AG04450 (cell line): ENCODE results near the gene DDAH1. TPM values are rescaled to one million over a fixed set of nuclear protein-coding genes. Genes with fewer than 3 reads are reported as not detected.
"Not testable (repeated sequence)": the region's sequence is repeated elsewhere in the genome, so short reads cannot be mapped to it uniquely, and the experiment has no call there.

ENCODE experiments used
- CTCF ChIA-PET: fragments of 300-600, 350-600 bp; formaldehyde crosslinking; extraction: SDS; loops from one replicate; lab custom pipeline; 2022; ENCODE audit warnings: antibody characterized with exemption, inconsistent platforms; lab: Charles Lee
- POLR2A ChIA-PET: fragments of 350-600 bp; formaldehyde crosslinking; extraction: SDS; loops from one replicate; lab custom pipeline; 2021; ENCODE audit warnings: antibody characterized with exemption, inconsistent platforms; lab: Yijun Ruan, JAX
- DNase-seq: peaks from one replicate; pipeline ENCODE4 v3.0.0-alpha.2; 2011; ENCODE audit warnings: low read depth, low spot score
- H3K27ac ChIP-seq: one replicate; pipeline ENCODE4 v1.5.1; 2012; ENCODE audit warnings: low read depth, low read length, control low read depth
- H3K27me3 ChIP-seq: one replicate; pipeline ENCODE4 v1.6.0; 2012; ENCODE audit warnings: low read length; ENCODE audit not compliant: control insufficient read depth, insufficient read depth
- H3K4me3 ChIP-seq: 2 replicates; pipeline ENCODE4 v1.5.1; 2011; ENCODE audit warnings: mild to moderate bottlenecking, low read depth, low read length, control low read depth
- H3K9me3 ChIP-seq: 2 replicates; pipeline ENCODE4 v1.5.1; 2012; ENCODE audit warnings: low read length; ENCODE audit not compliant: control insufficient read depth, insufficient read depth
- polyA plus RNA-seq: library from polyadenylated mRNA; depleted of rRNA; stranded (reverse); fragments of >200 nt; gene quantifications from 2 replicates; pipeline ENCODE4 v1.2.3, GENCODE V29; 2011
- TF ChIP-seq, protein P1 (sequence below): IDR thresholded peaks from 2 replicates; pipeline ENCODE4 v1.5.1; 2011; ENCODE audit warnings: low read depth, low read length, control low read depth, inconsistent platforms

DDAH1 gene
- polyA plus RNA-seq, 1 experiment, result 102 TPM

DNA sequence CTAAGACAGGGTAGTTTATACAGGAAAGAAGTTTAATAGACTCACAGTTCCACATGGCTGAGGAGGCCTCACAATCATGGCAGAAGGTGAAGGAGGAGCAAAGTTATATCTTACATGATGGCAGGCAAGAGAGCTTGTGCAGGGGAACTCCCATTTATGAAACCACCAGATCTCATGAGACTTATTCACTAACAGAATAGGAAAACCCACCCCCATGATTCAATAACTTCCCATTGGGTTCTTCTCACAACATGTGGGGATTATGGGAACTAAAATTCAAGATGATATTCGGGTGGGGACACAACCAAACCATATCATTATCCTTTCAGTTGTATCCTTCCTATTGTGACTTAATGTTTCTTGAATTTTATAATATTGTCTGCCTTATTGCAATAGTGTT lies 13.4 kb upstream of the DDAH1 start:
- H3K27me3 ChIP-seq, result no peaks in the 10 kb centered on the region
- H3K27ac ChIP-seq, result no peak overlapping the region
- ChIA-PET POLR2A (no interaction called here), CTCF (interaction anchor here (0.6 kb wide), 1 partner anchor 70 kb away, joined by 3 read pairs; no protein-coding TSS in a partner anchor)
- DNase-seq, result no peak
- TF ChIP-seq, protein P1, sequence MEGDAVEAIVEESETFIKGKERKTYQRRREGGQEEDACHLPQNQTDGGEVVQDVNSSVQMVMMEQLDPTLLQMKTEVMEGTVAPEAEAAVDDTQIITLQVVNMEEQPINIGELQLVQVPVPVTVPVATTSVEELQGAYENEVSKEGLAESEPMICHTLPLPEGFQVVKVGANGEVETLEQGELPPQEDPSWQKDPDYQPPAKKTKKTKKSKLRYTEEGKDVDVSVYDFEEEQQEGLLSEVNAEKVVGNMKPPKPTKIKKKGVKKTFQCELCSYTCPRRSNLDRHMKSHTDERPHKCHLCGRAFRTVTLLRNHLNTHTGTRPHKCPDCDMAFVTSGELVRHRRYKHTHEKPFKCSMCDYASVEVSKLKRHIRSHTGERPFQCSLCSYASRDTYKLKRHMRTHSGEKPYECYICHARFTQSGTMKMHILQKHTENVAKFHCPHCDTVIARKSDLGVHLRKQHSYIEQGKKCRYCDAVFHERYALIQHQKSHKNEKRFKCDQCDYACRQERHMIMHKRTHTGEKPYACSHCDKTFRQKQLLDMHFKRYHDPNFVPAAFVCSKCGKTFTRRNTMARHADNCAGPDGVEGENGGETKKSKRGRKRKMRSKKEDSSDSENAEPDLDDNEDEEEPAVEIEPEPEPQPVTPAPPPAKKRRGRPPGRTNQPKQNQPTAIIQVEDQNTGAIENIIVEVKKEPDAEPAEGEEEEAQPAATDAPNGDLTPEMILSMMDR, result no peak
- no peak overlapping the region for H3K4me3 ChIP-seq
- H3K9me3 ChIP-seq, result no peaks in the 10 kb centered on the region

DNA sequence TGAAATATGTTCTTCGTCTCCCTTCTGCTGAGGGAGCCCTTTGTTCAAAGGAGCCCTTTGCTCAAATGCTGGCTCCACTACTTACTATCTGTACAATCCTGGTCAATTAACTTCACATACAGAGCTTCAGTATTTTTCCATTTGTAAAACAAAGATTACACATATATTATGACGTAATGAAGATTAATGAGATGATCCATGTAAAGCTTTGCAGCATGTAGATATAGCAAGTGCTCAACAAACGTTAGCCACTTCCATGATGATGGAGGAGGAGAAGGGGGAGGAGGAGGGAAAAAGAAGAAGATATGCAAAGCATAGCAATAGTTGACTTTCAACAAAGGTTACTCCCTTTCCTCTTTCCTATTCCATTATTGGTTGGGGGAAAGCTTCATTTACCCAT lies 10.1 kb upstream of the DDAH1 start:
- CTCF ChIA-PET, result no interaction called here
- DNase-seq, result no peak
- POLR2A ChIA-PET, result no interaction called here
- Histone ChIP-seq H3K4me3 (no peak overlapping the region), H3K27ac (no peak overlapping the region), H3K9me3 (no peaks in the 10 kb centered on the region), H3K27me3 (no peaks in the 10 kb centered on the region)
- TF ChIP-seq, protein P1, result no peak

DNA sequence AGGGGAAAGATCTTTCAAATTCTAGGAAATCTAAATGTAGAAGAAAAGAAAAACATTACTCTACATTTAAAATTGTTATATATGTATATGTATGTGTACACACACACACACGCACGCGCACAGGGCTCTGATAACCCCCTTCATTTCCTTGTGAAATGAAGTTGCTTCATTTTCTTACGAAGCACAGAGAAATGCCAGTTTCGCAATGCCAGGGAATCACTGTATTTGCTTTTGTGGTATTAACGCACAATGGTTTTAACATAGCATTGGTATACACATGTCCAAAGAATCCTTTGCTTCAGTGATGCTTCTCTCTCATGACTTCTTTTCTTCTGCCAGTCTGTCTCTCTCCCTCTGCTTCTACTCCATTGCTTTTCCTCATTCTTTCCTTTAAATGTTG lies 8.4 kb upstream of the DDAH1 start:
- ChIA-PET POLR2A (no interaction called here), CTCF (no interaction called here)
- Histone ChIP-seq H3K9me3 (no peaks in the 10 kb centered on the region), H3K27me3 (no peaks in the 10 kb centered on the region), H3K27ac (no peak overlapping the region), H3K4me3 (no peak overlapping the region)
- TF ChIP-seq, protein P1, result no peak
- DNase-seq, result no peak

DNA sequence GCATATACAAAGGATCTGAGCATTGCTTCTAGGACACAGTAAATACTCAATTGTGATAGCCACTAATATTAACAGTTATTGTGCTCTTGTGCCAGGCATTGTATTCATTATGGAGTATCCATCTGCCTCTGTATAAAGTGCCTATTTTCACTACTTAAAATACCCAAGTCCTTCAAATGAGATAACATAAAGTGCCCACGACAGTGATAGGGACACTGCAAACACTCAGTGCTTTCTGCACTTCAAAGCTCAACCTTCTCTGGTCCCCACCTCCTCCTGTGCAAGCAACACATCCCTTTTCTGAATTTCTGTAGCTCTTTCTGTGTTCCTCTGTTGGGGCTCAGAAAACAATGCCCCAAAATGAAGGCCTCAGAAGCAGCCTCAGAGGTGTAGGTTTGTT lies 6.6 kb upstream of the DDAH1 start:
- Histone ChIP-seq H3K27ac (no peak overlapping the region), H3K27me3 (no peaks in the 10 kb centered on the region), H3K4me3 (no peak overlapping the region), H3K9me3 (no peaks in the 10 kb centered on the region)
- TF ChIP-seq, protein P1, result no peak
- CTCF ChIA-PET, result no interaction called here
- POLR2A ChIA-PET, result no interaction called here
- DNase-seq, result no peak

DNA sequence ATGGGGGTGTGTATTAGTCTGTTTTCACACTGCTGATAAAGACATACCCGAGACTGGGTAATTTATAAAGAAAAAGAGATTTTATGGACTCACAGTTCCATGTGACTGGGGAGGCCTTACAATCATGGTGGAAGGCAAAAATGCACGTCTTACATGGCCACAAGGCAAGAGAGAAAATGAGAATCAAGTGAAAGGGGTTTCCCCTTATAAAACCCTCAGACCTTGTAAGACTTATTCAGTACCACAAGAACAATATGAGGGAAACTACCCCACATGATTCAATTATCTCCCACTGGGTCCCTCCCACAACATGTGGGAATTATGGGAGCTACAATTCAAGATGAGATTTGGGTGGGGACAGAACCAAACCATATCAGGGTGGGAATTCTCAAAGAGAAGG lies 5.2 kb upstream of the DDAH1 start:
- H3K27me3 ChIP-seq, CTCF ChIA-PET, H3K4me3 ChIP-seq, H3K9me3 ChIP-seq, POLR2A ChIA-PET, H3K27ac ChIP-seq, DNase-seq: not testable (repeated sequence)
